GM19397 (cell line): ENCODE data around the gene SLC26A6.

ENCODE experiments used
- ATAC-seq: cut with Tn5 transposase; IDR thresholded peaks from one replicate; pipeline ENCODE4 v1.9.1; 2021; ENCODE audit warnings: mild to moderate bottlenecking, moderate library complexity; ENCODE audit not compliant: unreplicated experiment

SLC26A6 gene

DNA sequence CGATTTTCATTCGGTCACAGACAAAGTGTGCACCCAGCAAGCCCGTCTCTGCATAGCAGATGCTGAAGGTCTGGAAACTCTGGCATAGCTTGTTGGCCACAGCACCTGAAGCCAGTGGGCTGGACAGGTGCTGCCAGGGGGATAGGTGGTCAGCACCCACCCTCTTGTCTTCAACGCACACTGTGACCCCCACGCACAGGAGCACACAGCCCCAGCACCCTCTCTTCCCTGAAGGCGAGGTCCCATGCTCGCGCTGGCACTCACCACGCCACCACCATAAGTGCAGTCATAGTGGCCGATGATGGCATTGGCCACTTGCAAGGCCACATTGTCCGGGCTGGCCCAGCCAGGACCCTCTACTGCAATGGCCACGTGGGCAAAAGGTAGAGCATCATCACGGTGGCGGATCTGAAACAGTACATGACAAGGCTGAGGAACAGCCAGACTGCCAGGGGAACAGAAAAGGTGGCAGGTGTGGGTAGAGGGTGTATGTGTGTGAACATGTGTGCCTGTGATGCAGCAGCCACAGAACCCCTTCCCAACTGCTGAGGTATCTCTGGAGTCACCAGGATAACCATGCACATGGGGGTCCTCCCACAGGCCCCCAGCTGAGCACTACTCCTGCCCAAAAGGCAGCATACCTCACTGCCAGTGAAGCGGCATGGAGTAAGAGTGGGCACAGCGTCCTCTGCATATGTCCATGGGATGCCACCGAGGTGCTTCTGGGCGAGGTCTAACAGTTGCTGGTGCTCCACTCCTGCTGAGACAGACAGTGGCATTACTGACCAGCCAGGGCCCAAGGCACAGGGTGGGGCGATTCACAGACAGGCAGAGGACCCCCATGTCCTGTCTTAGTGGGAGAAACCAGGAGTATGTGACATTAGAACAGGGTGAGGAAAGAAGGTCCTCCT is 34.3 kb downstream of the SLC26A6 start:
- ATAC-seq = no peak

DNA sequence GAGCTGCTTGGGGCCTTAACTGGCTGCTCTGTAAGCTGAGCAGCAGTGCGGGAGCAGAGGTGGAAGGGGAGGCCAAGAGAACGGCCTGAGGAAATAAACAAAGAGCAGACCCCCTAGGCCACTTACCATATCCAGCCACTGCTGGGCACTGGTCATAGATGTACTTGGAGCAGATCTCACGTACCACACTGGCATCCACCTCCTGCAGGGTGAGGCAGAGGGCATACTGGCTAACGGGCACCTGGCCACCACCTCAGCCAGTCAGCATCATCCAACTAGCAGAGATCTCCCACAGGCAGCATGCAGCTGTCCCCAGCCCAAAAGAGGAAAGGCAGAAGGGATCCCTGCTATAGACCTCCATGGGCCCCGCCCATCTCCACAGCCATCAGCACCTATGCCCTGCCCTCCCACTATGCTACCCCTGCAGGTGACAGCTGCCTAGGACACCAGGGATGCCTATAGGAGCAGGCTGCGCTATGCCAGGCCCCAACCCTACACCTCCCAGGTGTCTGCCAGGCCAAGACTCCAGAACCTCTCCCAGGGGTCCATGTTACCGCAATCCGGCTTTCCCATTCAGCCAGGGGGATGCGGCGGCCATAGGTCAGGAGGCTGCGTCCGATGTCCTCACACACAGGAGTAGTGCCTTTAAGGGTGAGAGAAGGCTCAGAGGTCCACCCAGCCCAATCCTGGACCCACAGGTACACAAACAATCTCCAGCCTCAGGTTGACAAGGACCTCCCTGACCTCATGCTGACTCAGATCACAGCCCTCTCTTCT is 35.6 kb downstream of the SLC26A6 start:
- no peak for ATAC-seq

DNA sequence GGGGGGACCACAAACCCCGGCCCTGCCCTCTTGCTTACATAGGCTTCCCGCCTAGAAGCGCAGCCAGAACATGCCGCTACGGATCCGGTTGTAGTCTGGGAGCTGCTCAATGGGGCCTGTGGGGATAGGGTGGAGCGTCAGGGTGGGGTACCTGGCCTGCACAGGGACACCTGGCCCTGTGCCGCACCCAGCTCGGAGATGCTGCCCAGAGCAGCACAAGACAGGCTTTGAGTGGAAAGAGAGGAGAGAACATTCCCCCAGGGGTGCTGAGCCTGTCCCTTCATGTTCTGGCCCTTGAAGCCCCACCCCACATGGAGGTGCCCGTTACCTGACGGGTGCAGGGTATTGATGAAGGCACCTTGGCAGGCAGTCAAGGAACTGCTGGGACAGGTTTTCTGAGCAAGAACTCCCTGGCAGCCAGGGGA is 36.2 kb downstream of the SLC26A6 start:
- ATAC-seq = no peak

DNA sequence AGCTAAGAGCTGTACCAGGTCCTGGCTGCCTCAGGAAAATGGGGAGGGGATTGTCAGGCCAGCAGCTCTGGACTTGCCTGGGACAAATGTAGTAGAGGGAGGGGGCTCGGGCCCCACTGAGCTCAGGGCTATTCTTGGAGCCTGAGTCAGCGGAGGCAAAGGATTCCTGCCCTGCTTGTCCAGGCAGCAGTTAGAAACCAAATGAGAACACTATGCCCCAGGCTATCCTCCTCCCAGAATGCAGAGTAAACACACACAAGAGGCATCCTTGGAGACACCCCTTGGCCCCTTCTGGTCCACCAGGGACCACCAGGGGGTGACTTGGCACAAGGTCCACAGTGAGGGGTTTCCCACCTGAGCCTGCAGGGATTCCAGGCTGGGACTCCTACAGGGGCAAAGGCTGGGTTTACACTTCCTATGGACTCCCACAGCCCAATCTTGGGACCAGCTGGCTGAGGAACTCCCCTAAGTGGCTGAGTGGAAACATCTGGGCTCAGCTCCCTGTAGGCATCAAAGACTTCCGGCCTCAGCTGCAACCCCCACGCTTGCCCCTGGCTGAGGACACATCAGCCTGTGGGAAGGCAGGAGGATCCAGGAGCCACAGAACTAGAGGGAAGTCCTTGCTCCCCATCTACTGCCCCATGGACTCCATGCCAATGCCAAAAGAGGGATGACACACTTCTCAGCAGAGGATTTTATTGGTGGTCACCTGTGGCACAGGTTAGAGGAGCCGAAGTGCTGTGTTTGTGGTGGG is 36.8 kb downstream of the SLC26A6 start:
- no peak for ATAC-seq

DNA sequence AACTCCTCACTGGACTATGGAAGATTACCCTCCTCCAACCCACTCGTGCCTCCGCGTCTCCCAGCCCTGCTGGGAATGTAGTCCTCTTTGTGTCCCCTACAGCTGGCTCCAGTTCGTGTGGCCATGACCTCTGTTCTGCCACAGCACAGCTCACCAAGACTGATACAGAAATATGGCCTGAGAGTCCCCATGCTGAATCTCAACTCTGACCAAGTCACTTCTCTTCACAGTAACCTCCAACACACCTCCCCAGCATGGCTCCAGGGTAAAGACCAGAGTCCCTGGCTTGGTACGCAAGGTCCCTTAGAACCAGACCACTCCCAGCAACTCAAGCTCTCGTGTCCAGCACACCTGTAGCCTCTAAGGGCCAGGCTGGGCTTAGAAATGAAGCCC is 37.9 kb downstream of the SLC26A6 start:
- no peak for ATAC-seq

DNA sequence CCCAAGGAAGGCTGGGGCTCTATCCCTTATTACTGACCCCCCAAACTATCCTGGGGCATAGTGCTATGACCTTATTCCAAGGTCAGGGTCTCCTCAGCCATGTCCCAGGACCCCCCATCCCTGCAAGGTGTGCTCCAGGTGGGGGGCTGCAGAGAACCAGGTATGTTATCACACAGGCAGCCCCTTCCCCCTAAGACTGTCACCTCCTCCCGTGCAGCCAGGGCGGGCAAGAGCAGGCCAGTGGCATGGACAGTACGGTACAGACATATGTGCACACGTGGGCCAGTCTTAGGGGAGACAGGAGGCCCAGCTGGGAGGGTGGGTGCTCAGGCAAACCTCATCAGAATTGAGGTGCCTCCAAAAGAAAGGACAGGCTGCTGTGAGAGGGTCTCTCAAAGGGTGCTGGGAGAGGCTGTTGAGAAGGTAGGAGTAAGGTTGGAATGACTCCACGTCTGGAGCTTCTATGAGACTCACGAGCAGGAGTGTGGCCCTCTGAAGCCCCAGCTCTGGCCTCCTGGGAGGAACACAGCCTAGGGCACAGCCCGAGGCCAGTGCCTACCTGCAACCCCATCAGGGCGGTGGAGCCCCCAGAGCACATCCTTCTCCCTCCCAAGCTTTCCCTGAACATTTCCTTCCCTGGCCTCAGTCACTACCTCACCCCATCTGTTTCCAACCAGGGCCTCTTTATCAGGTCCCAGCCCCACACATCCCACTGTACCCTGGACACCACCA is 38.4 kb downstream of the SLC26A6 start:
- ATAC-seq = no peak

DNA sequence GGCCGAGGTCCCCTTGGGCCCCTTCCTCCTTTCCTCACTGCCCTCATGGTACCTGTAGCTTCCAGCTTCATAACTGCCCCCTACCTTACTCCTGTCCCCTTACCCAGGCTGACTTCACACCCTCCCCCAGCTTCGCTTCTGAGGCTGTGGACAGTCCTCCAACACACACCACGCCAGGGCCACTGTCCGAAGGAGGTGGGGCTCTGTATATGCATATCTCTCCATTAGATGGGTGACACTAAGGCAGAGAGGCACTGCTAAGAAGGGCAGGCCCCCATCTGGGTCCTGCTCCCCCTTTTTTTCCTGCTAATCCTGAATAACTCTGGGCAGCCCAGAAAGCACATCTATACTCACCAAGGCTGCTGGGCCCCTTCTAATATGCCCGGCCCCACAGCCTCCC is 39.1 kb downstream of the SLC26A6 start:
- ATAC-seq = no peak

DNA sequence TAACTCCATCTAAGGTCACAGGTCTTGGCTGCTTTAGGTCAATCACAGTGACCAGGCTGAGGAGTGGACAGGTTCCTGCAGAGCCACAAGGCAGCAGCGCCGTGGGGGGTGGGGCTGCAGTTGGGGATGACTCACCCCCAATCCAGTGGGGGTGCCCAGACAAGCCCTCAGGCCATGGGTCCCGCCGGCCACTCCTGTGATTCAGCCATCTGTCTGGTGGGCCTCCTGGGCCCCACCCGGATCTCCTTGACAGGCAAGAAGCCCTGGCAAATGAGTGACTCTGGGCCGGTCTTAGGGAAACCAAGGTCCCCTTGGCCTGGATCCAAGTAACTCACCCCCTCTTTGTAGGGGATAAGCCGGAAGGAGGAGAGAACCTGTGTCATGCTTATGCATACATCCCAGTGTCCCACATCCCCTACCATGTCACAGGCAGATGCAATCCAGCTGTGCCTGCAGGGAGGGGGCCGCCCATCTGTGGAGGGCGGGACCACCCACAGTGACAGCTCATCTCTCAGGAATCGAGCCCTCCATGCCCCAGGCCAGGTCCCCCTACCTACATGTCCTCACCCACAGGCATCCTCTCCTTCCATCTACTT is 39.6 kb downstream of the SLC26A6 start:
- no peak for ATAC-seq

DNA sequence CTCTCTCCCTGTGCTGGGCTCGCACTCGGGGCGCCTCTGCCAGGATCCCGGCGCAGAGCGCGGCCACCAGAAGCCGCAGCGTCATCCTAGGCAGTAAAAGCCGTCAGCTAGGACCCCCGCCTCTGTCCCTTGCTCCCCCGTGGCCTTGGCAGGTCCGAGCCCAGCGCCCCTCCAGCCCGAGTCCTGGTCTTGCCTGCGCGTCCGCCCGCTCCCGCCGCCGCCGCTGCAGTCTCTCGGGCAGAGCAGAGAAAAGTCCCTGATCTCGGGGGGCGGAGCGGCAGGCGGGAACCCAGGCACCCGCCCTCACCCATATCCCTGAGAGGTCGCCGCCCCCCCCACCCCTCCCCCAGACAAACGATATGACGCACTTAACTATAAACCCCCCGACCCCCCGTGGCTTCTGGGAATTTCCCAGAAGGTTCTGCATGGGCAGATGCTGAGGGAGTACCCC is 40.2 kb downstream of the SLC26A6 start, which contains the start of gene COL7A1:
COL7A1 (minus strand) TSS at position 255 of the 451 bp plus-strand sequence; CDS start at position 85, 170 bp downstream.
- ATAC-seq = no peak

DNA sequence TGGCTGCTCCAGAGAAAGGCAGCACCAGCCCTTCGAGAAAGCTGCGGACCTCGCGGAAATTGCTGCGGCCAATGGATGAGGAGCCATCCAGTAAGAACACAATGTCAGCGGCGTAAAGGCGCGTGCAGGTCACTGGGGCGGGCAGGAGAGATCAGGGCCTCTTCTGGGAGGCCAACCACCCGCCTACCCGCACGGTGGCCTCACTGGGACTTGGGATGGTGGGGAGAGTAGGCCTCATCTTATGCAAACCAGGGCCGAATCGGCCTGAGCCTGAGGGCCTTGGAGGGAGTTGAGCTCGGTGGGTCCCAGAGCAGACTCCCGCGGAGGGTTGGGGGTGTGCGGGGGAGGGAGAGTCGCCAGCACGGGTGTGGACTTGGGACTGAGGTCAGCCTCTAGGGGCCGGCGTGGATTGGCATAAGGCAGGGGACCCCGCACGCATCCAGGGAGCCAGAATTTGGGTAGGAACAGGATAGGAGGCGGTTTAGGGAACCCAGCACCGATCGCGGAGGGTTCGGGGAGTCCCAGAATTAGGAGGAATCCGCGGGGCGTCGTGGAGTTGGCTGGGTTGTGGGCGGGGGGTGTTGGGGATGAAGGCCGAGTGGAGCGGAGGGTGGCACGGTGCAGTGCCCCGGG is 40.7 kb downstream of the SLC26A6 start:
- no peak for ATAC-seq

DNA sequence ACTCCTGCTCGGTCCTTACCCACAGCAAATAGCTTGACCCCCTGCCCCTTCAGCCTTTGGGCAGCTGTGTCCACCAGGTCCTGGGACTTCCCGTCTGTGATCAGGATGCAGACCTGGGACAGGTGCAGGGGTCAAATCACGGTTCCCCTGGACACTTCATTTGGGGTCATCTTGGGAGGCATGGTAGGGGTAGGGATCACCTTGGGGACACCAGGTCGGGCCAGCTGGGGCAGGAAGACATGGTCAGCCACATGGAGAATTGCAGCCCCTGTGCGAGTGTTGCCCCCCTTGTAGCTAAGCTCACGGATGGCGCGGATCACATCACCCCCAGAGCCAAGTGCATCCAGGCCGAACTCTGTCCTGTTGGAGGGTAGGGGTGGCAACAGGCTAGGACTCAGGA is 41.9 kb downstream of the SLC26A6 start:
- ATAC-seq = no peak

DNA sequence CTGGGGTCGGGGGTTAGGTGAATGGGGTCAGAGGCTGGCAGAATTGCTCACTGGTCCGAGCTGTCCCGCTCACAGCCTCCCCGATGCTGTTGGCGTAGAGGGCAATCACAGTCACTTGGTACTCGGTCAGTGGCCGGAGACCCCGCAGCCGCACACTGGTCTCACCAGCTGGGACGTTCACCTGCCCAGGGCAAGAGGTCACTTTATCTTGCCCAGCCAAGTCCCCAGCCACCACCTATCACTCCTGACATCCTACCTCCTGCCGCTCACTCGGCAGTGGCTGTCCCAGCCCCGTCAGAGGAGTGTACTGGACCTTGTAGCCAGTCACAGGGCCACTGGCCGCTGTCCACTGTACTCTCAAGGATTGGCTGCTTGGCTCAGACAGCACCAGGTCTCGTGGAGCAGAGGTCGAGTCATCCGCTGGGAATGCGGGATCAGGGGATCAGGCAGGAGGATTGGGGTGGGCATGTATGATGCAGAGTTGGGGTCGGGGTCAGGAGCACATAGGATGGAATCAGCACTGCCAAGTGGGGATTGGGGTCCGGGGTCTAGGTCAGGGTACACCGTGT is 42.7 kb downstream of the SLC26A6 start:
- ATAC-seq = no peak

DNA sequence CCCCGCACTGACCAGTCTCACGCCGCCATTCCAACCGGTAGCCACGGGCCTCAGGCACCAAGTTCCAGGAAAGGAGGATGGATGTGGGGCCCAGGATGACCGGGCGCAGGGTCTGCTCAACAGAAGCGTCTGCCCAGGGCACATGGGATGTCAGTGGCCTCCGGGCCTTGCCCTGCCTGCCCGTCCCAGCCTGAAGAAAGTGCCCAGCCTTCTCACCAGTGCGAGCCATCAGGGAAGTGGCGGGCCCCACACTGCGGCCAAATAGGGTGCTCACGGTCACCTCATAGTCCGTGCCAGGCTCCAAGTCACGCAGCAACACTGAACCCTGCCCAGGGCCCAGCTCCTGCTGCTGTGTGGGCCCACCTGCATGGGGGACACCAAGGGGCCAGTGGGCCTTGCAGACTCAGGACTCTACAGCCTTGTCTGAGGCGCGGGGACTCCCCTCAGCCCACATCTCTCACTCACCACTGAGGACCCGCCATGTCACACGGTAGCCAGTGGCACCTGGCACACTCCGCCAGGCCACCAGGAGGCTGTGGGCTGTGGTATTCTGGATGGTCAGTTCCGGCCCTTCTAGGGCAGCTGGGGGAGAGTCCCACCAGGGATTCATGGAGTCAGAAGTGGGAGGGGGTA is 43.3 kb downstream of the SLC26A6 start:
- ATAC-seq = no peak

DNA sequence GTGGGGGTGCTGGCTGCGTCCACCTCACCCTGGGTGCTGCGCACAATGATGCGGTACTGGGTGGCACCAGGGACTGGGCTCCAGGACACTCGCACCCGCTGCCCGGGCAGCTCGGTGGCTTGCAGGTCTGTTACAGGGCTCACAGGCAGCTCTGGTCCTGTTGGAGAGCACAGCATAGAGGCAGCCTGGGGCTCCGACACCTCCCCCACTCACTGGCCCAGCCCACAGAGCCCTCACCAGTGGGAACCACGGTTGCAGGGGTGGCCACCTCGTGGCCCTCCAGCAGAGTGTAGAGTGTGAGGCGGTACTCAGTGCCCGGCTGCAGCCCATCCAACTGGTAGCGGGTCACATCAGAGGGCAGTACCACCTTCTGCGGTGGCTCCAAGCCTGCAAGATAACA is 43.8 kb downstream of the SLC26A6 start:
- ATAC-seq = no peak

DNA sequence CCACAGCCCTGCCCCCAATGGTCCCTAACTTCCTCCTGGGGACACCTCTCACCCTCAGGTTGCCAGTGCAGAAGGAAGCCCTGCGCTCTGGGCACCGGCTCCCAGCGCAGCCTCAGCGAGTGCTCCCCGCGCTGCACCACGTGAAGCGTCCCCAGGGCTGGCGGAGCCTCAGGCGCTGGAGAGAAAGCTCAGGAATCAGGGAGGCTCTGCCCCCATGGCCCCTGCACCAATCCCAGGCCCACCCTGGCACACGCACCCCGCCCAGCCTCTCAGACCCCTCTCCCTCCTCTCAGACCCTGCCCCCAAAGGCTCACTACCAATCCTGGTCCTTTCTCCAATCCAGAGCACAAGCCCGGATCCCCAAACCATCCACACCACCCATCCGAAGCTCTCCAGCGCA is 47.0 kb downstream of the SLC26A6 start:
- no peak for ATAC-seq

DNA sequence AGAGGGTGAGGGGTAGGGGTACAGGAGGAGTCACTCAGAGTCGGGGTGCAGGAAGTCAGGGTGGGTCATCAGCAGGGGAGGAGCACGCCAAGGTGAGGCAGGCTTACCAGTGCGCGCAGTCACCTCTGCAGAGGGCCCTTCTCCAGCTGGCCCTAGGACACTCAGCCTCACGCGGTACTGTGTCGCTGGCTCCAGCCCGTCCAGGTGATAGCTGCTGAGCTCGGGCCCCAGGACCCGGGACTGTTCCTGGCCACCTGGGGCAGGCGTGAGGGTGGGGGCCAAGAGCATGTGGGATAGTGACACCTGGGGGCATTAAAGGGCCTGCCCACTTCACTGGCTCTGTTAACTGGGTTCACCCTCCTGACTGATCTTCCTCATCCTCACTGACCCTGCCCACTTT is 47.6 kb downstream of the SLC26A6 start:
- no peak for ATAC-seq

DNA sequence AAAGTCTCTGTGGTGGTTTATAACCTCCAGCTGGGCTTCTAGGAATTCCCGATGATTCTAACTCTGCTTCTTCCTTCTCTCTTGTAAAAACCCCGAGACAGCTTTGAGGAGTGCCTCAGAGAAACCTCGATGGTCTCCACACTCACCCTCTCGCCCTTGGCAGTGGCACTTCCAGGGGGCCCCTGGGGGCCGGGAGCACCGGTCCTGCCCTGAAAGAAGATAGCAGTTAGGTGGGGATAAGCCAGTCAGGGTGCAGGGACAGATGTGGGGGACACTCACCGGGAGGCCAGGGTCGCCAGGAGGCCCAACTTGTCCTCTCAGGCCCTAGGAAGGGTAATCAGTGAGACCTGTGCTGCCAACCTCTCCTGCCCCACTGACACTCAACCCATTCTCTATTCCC is 49.9 kb downstream of the SLC26A6 start:
- no peak for ATAC-seq

DNA sequence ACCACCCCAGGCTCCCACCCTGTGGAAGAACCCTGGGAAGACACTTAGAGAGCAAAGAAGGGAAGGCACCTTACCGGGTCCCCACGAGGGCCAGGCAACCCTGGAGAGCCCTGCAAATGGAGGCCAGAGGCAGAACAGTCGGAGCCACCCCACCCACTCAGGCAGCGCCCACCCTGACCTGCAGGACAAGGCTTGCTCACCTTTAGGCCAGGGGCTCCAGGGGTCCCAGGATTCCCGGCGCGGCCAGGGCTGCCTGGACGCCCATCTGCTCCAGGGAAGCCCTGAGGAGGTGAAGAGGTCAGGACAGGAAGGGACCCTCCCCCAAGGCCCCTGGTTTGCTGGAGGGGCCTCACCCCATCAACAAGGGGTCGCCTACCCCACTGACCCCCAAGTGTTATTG is 50.4 kb downstream of the SLC26A6 start:
- no peak for ATAC-seq
